ENCODE data around the gene NAALADL2.

NAALADL2 gene

GRCh38 chr3:175692256-175692655, 833.1 kb downstream of the NAALADL2 start:
- no peak overlapping the region for H3K27ac ChIP-seq (ENCODE audit: low read depth, low read length)
- H3K4me3 ChIP-seq (ENCODE audit: low read depth, low read length): no peak overlapping the region
- no peaks in the 10 kb centered on the region for H3K9me3 ChIP-seq (ENCODE audit: control insufficient read depth, insufficient read depth, low read length)
- H3K36me3 ChIP-seq (ENCODE audit: control insufficient read depth, insufficient read depth, low read length): no peaks in the 10 kb centered on the region
- H3K4me1 ChIP-seq (ENCODE audit: control insufficient read depth, insufficient read depth, low read length): no peaks in the 10 kb centered on the region
- H3K9ac ChIP-seq (ENCODE audit: low read depth, low read length): no peak overlapping the region
- no peaks in the 10 kb centered on the region for H3K27me3 ChIP-seq (ENCODE audit: control insufficient read depth, insufficient read depth, low read length)

- no peak overlapping the region for H3K4me3 ChIP-seq (ENCODE audit: low read depth, low read length)
- H3K27ac ChIP-seq (ENCODE audit: low read depth, low read length): no peak overlapping the region
- no peaks in the 10 kb centered on the region for H3K9me3 ChIP-seq (ENCODE audit: control insufficient read depth, insufficient read depth, low read length)
These were observed 836.1 kb downstream of the NAALADL2 start for GRCh38 chr3:175695251-175695650.

GRCh38 chr3:175702956-175703355, 843.8 kb downstream of the NAALADL2 start:
- Histone ChIP-seq H3K4me3 (ENCODE audit: low read depth, low read length) (no peak overlapping the region), H3K4me1 (ENCODE audit: control insufficient read depth, insufficient read depth, low read length) (no peaks in the 10 kb centered on the region), H3K9me3 (ENCODE audit: control insufficient read depth, insufficient read depth, low read length) (no peaks in the 10 kb centered on the region), H3K27me3 (ENCODE audit: control insufficient read depth, insufficient read depth, low read length) (no peaks in the 10 kb centered on the region), H3K27ac (ENCODE audit: low read depth, low read length) (no peak overlapping the region), H3K9ac (ENCODE audit: low read depth, low read length) (no peak overlapping the region), H3K36me3 (ENCODE audit: control insufficient read depth, insufficient read depth, low read length) (no peaks in the 10 kb centered on the region)

More at GRCh38 chr3:175695251-175695650, 836.1 kb downstream of the NAALADL2 start:
- H3K36me3 ChIP-seq (ENCODE audit: control insufficient read depth, insufficient read depth, low read length): no peaks in the 10 kb centered on the region
- no peaks in the 10 kb centered on the region for H3K4me1 ChIP-seq (ENCODE audit: control insufficient read depth, insufficient read depth, low read length)
- H3K27me3 ChIP-seq (ENCODE audit: control insufficient read depth, insufficient read depth, low read length): no peaks in the 10 kb centered on the region
- no peak overlapping the region for H3K9ac ChIP-seq (ENCODE audit: low read depth, low read length)

- no peaks in the 10 kb centered on the region for H3K9me3 ChIP-seq (ENCODE audit: control insufficient read depth, insufficient read depth, low read length)
- H3K4me1 ChIP-seq (ENCODE audit: control insufficient read depth, insufficient read depth, low read length): no peaks in the 10 kb centered on the region
- H3K9ac ChIP-seq (ENCODE audit: low read depth, low read length): no peak overlapping the region
- no peaks in the 10 kb centered on the region for H3K36me3 ChIP-seq (ENCODE audit: control insufficient read depth, insufficient read depth, low read length)
- H3K27me3 ChIP-seq (ENCODE audit: control insufficient read depth, insufficient read depth, low read length): no peaks in the 10 kb centered on the region
- no peak overlapping the region for H3K27ac ChIP-seq (ENCODE audit: low read depth, low read length)
- no peak overlapping the region for H3K4me3 ChIP-seq (ENCODE audit: low read depth, low read length)
These were observed 845.4 kb downstream of the NAALADL2 start for GRCh38 chr3:175704366-175705055.

- no peak overlapping the region for H3K27ac ChIP-seq (ENCODE audit: low read depth, low read length)
- H3K4me1 ChIP-seq (ENCODE audit: control insufficient read depth, insufficient read depth, low read length): no peaks in the 10 kb centered on the region
- H3K27me3 ChIP-seq (ENCODE audit: control insufficient read depth, insufficient read depth, low read length): no peaks in the 10 kb centered on the region
- H3K36me3 ChIP-seq (ENCODE audit: control insufficient read depth, insufficient read depth, low read length): no peaks in the 10 kb centered on the region
- no peaks in the 10 kb centered on the region for H3K9me3 ChIP-seq (ENCODE audit: control insufficient read depth, insufficient read depth, low read length)
- H3K4me3 ChIP-seq (ENCODE audit: low read depth, low read length): no peak overlapping the region
- no peak overlapping the region for H3K9ac ChIP-seq (ENCODE audit: low read depth, low read length)
These were observed 854.1 kb downstream of the NAALADL2 start for GRCh38 chr3:175713268-175713667.

- Histone ChIP-seq H3K9me3 (ENCODE audit: control insufficient read depth, insufficient read depth, low read length) (no peaks in the 10 kb centered on the region), H3K27me3 (ENCODE audit: control insufficient read depth, insufficient read depth, low read length) (no peaks in the 10 kb centered on the region), H3K4me1 (ENCODE audit: control insufficient read depth, insufficient read depth, low read length) (no peaks in the 10 kb centered on the region), H3K9ac (ENCODE audit: low read depth, low read length) (no peak overlapping the region), H3K4me3 (ENCODE audit: low read depth, low read length) (no peak overlapping the region), H3K36me3 (ENCODE audit: control insufficient read depth, insufficient read depth, low read length) (no peaks in the 10 kb centered on the region), H3K27ac (ENCODE audit: low read depth, low read length) (no peak overlapping the region)
These were observed 857.3 kb downstream of the NAALADL2 start for GRCh38 chr3:175716446-175716845.

GRCh38 chr3:175726228-175726627, 867.1 kb downstream of the NAALADL2 start:
- Histone ChIP-seq H3K27me3 (ENCODE audit: control insufficient read depth, insufficient read depth, low read length) (no peaks in the 10 kb centered on the region), H3K4me1 (ENCODE audit: control insufficient read depth, insufficient read depth, low read length) (no peaks in the 10 kb centered on the region), H3K4me3 (ENCODE audit: low read depth, low read length) (no peak overlapping the region), H3K9me3 (ENCODE audit: control insufficient read depth, insufficient read depth, low read length) (no peaks in the 10 kb centered on the region), H3K27ac (ENCODE audit: low read depth, low read length) (no peak overlapping the region), H3K9ac (ENCODE audit: low read depth, low read length) (no peak overlapping the region), H3K36me3 (ENCODE audit: control insufficient read depth, insufficient read depth, low read length) (no peaks in the 10 kb centered on the region)

GRCh38 chr3:175728566-175728965, 869.4 kb downstream of the NAALADL2 start:
- Histone ChIP-seq H3K36me3 (ENCODE audit: control insufficient read depth, insufficient read depth, low read length) (no peaks in the 10 kb centered on the region), H3K27me3 (ENCODE audit: control insufficient read depth, insufficient read depth, low read length) (no peaks in the 10 kb centered on the region), H3K4me3 (ENCODE audit: low read depth, low read length) (no peak overlapping the region), H3K27ac (ENCODE audit: low read depth, low read length) (no peak overlapping the region), H3K4me1 (ENCODE audit: control insufficient read depth, insufficient read depth, low read length) (no peaks in the 10 kb centered on the region), H3K9me3 (ENCODE audit: control insufficient read depth, insufficient read depth, low read length) (no peaks in the 10 kb centered on the region), H3K9ac (ENCODE audit: low read depth, low read length) (no peak overlapping the region)

GRCh38 chr3:175729466-175729865, 870.3 kb downstream of the NAALADL2 start:
- Histone ChIP-seq H3K27me3 (ENCODE audit: control insufficient read depth, insufficient read depth, low read length) (no peaks in the 10 kb centered on the region), H3K36me3 (ENCODE audit: control insufficient read depth, insufficient read depth, low read length) (no peaks in the 10 kb centered on the region), H3K9ac (ENCODE audit: low read depth, low read length) (no peak overlapping the region), H3K9me3 (ENCODE audit: control insufficient read depth, insufficient read depth, low read length) (peaks cover 1% of the 10 kb centered on the region), H3K4me3 (ENCODE audit: low read depth, low read length) (no peak overlapping the region), H3K4me1 (ENCODE audit: control insufficient read depth, insufficient read depth, low read length) (no peaks in the 10 kb centered on the region), H3K27ac (ENCODE audit: low read depth, low read length) (no peak overlapping the region)

- no peak overlapping the region for H3K27ac ChIP-seq (ENCODE audit: low read depth, low read length)
These were observed 872.4 kb downstream of the NAALADL2 start for GRCh38 chr3:175731543-175731942.

GRCh38 chr3:175732017-175732416, 872.9 kb downstream of the NAALADL2 start:
- Histone ChIP-seq H3K9ac (ENCODE audit: low read depth, low read length) (no peak overlapping the region), H3K27ac (ENCODE audit: low read depth, low read length) (no peak overlapping the region), H3K9me3 (ENCODE audit: control insufficient read depth, insufficient read depth, low read length) (peaks cover 17% of the 10 kb centered on the region), H3K4me3 (ENCODE audit: low read depth, low read length) (no peak overlapping the region), H3K4me1 (ENCODE audit: control insufficient read depth, insufficient read depth, low read length) (no peaks in the 10 kb centered on the region), H3K27me3 (ENCODE audit: control insufficient read depth, insufficient read depth, low read length) (no peaks in the 10 kb centered on the region), H3K36me3 (ENCODE audit: control insufficient read depth, insufficient read depth, low read length) (no peaks in the 10 kb centered on the region)

More at GRCh38 chr3:175731543-175731942, 872.4 kb downstream of the NAALADL2 start:
- H3K9ac ChIP-seq (ENCODE audit: low read depth, low read length): no peak overlapping the region
- H3K9me3 ChIP-seq (ENCODE audit: control insufficient read depth, insufficient read depth, low read length): peaks cover 17% of the 10 kb centered on the region
- no peaks in the 10 kb centered on the region for H3K4me1 ChIP-seq (ENCODE audit: control insufficient read depth, insufficient read depth, low read length)
- H3K4me3 ChIP-seq (ENCODE audit: low read depth, low read length): no peak overlapping the region
- no peaks in the 10 kb centered on the region for H3K27me3 ChIP-seq (ENCODE audit: control insufficient read depth, insufficient read depth, low read length)
- no peaks in the 10 kb centered on the region for H3K36me3 ChIP-seq (ENCODE audit: control insufficient read depth, insufficient read depth, low read length)

Data from HUES48 (cell line).